Measurements from ENCODE around the gene ZBTB16. TPM values are rescaled to one million over a fixed set of nuclear protein-coding genes. Genes with fewer than 3 reads are reported as not detected.

The ZBTB16 gene
- total RNA-seq, 3 donors from 2014 or later: 236 to 358 (median 271) TPM

DNA sequence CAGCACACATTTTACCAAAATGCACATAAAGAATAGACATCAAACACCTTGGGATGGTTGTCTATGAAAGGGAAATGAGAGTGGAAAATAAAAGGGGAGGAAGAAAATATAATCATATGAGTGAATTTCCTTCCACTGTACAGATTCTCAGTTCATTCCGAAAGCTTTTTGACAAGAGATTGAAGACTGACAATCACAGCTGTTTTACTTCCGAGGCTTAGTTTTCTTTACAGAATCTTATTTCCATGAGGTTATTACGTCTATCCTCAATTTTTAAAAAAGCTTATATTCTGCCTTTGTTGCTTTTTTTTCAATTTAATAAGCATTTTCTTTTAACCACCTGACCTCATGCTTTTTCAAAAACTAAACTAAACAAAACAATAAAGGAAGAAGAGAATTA is 223.9 kb downstream of the ZBTB16 start:
- TF ChIP-seq POLR2A (IDR thresholded peaks at IDR 0.05) (no peak), POLR2AphosphoS5 (IDR thresholded peaks at IDR 0.05) (no peak)
- TF ChIP-seq, protein P1, sequence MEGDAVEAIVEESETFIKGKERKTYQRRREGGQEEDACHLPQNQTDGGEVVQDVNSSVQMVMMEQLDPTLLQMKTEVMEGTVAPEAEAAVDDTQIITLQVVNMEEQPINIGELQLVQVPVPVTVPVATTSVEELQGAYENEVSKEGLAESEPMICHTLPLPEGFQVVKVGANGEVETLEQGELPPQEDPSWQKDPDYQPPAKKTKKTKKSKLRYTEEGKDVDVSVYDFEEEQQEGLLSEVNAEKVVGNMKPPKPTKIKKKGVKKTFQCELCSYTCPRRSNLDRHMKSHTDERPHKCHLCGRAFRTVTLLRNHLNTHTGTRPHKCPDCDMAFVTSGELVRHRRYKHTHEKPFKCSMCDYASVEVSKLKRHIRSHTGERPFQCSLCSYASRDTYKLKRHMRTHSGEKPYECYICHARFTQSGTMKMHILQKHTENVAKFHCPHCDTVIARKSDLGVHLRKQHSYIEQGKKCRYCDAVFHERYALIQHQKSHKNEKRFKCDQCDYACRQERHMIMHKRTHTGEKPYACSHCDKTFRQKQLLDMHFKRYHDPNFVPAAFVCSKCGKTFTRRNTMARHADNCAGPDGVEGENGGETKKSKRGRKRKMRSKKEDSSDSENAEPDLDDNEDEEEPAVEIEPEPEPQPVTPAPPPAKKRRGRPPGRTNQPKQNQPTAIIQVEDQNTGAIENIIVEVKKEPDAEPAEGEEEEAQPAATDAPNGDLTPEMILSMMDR (IDR thresholded peaks at IDR 0.05): no peak
- H3K36me3 ChIP-seq: no peaks in the 10 kb centered on the region
- no peaks in the 10 kb centered on the region for H3K9me3 ChIP-seq
- intact Hi-C loops (cut with DNase I; ENCODE audit: low total_unique reads): no loop called here
- H3K4me3 ChIP-seq: no peak overlapping the region
- H3K27me3 ChIP-seq: no peaks in the 10 kb centered on the region
- H3K4me1 ChIP-seq: peaks cover 0 to 9% of the 10 kb centered on the region in 2 donors
- DNase-seq (ENCODE audit: low spot score in 2 of 2): no peak
- H3K27ac ChIP-seq: no peak overlapping the region

DNA sequence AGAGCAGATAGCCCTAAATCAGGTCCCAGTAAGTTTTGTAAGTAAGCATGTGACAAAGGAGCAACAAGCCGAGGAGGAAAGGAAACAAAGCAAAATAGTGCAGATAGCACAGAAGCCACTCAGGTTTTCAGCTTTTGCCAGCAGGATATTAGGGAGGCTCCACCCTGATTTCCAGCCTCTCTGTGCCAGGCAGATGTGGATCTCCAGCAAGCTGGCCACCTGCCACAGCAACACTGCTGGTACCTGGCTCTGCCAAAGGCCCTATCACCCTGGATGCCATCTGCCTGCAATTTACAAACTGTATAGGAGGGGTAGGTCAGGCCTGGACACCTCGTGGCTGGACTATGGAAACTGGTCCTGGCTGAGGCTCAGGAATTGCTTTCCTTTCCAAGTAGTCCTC is 224.5 kb downstream of the ZBTB16 start:
- Histone ChIP-seq H3K4me1 (peaks cover 0 to 9% of the 10 kb centered on the region in 2 donors), H3K9me3 (no peaks in the 10 kb centered on the region), H3K27me3 (no peaks in the 10 kb centered on the region), H3K27ac (peak overlapping the region in 1 of 2 donors; percentile 28), H3K36me3 (no peaks in the 10 kb centered on the region), H3K4me3 (no peak overlapping the region)
- intact Hi-C loops (cut with DNase I; ENCODE audit: low total_unique reads): no loop called here
- DNase-seq (ENCODE audit: low spot score in 2 of 2): no peak
- TF ChIP-seq, protein P1 (IDR thresholded peaks at IDR 0.05): no peak
- TF ChIP-seq POLR2A (IDR thresholded peaks at IDR 0.05) (no peak), POLR2AphosphoS5 (IDR thresholded peaks at IDR 0.05) (peak in 1 of 3 donors; percentile 34)

DNA sequence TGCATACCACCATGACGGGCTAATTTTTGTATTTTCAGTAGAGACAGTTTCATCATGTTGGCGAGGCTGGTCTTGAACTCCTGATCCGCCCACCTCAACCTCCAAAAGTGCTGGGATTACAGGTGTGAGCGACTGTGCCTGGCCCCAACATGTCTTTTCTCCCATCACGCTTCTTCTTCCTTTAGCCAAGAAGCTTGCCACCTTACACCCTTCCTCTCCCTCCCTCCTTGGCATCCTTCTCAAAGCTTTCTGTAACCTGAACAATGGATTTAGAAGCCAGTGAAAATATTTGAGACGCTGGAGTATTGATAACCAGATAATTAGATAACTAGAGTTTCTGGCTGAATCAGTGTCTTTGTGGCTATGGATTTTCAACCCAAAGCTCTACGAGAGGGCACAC is 225.4 kb downstream of the ZBTB16 start:
- peaks cover 0 to 9% of the 10 kb centered on the region in 2 donors for H3K4me1 ChIP-seq
- no peaks in the 10 kb centered on the region for H3K36me3 ChIP-seq
- no peaks in the 10 kb centered on the region for H3K27me3 ChIP-seq
- H3K9me3 ChIP-seq: no peaks in the 10 kb centered on the region
- no peak overlapping the region for H3K4me3 ChIP-seq
- TF ChIP-seq POLR2A (IDR thresholded peaks at IDR 0.05): no peak
- TF ChIP-seq POLR2AphosphoS5 (IDR thresholded peaks at IDR 0.05): no peak
- TF ChIP-seq, protein P1 (IDR thresholded peaks at IDR 0.05): no peak
- H3K27ac ChIP-seq: peak overlapping the region; percentile 4 to 6
- no peak for DNase-seq (ENCODE audit: low spot score in 2 of 2)
- intact Hi-C loops (cut with DNase I; ENCODE audit: low total_unique reads): no loop called here

DNA sequence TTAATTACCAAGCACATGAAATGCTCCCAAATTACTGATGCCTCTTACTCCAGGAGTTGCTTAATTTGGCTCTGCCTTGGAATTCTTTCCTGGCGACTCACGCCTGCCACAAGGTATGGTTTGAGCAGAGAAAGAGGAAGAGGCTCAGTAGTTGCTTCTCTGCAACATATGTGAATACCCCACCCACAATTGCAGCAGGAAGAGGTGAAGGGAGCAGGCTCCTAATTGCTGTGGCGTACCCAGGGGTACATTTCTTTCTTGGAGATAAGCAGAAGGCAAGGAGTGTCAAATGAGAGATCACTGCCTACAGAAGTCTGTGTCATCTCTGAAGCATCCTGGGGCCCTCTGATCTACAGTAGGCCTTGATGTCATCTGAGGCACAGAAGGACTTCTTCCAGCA is 226.1 kb downstream of the ZBTB16 start:
- no peaks in the 10 kb centered on the region for H3K27me3 ChIP-seq
- no peak for DNase-seq (ENCODE audit: low spot score in 2 of 2)
- H3K27ac ChIP-seq: peak overlapping the region in 1 of 2 donors; percentile 8
- no peaks in the 10 kb centered on the region for H3K9me3 ChIP-seq
- TF ChIP-seq POLR2A (IDR thresholded peaks at IDR 0.05): no peak
- TF ChIP-seq, protein P1 (IDR thresholded peaks at IDR 0.05): no peak
- no peak for TF ChIP-seq POLR2AphosphoS5 (IDR thresholded peaks at IDR 0.05)
- H3K4me3 ChIP-seq: no peak overlapping the region
- intact Hi-C loops (cut with DNase I; ENCODE audit: low total_unique reads): no loop called here
- H3K4me1 ChIP-seq: peaks cover 0 to 9% of the 10 kb centered on the region in 2 donors
- no peaks in the 10 kb centered on the region for H3K36me3 ChIP-seq

DNA sequence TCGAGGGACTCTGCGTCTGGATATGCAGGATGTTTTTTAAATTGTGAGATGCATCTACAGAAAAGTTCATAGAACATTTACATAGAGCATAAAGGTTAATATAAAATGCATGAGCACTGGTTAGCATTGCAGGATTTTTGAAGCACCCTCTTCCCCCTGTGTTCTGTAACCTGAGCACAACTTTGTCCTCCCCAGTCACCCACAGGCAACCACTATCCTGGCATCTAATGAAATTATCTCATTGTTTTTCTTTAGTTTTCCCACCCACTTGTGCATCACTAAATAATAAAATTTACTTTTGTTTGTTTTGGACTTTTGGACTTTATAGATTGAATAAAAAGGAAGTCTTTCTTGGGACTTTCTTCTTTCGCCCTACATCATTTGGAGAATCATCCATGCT is 226.7 kb downstream of the ZBTB16 start:
- no peaks in the 10 kb centered on the region for H3K9me3 ChIP-seq
- H3K4me1 ChIP-seq: peaks cover 0 to 6% of the 10 kb centered on the region in 2 donors
- H3K4me3 ChIP-seq: no peak overlapping the region
- intact Hi-C loops (cut with DNase I; ENCODE audit: low total_unique reads): no loop called here
- H3K27ac ChIP-seq: no peak overlapping the region
- H3K36me3 ChIP-seq: no peaks in the 10 kb centered on the region
- no peak for DNase-seq (ENCODE audit: low spot score in 2 of 2)
- no peak for TF ChIP-seq POLR2AphosphoS5 (IDR thresholded peaks at IDR 0.05)
- TF ChIP-seq, protein P1 (IDR thresholded peaks at IDR 0.05): no peak
- TF ChIP-seq POLR2A (IDR thresholded peaks at IDR 0.05): no peak
- no peaks in the 10 kb centered on the region for H3K27me3 ChIP-seq
